Hematopoietic multipotent progenitor cell treated with erythropoietin and hydrocortisone succinate and interleukin-3 and kit ligand, for 15 days (in vitro differentiated cells): ENCODE results near the gene INPP5D.
A peak's percentile ranks its signal among the peaks of the same experiment; 100 is the strongest.
"Not testable (repeated sequence)": the region's sequence is repeated elsewhere in the genome, so short reads cannot be mapped to it uniquely, and the experiment has no call there.

Experiments used
- DNase-seq: peaks from one replicate; pipeline ENCODE4 v3.0.0-alpha.2; 2015; ENCODE audit warnings: low spot score

Gene INPP5D

GRCh38 chr2:233117811-233118647 is 57.9 kb downstream of the INPP5D start:
- DNase-seq = no peak

- DNase-seq = no peak
Observed at GRCh38 chr2:233118648-233119000, 58.5 kb downstream of the INPP5D start.

- no peak for DNase-seq
Observed at GRCh38 chr2:233119123-233119522, 59.0 kb downstream of the INPP5D start.

- DNase-seq = no peak
Observed at GRCh38 chr2:233119806-233120205, 59.7 kb downstream of the INPP5D start.

GRCh38 chr2:233120459-233120858 is 60.3 kb downstream of the INPP5D start:
- no peak for DNase-seq

- DNase-seq = no peak
Observed at GRCh38 chr2:233121856-233122255, 61.7 kb downstream of the INPP5D start.

- no peak for DNase-seq
Observed at GRCh38 chr2:233122541-233122940, 62.4 kb downstream of the INPP5D start.

- DNase-seq = not testable (repeated sequence)
Observed at GRCh38 chr2:233123576-233123975, 63.4 kb downstream of the INPP5D start.

GRCh38 chr2:233124421-233125080 is 64.4 kb downstream of the INPP5D start:
- no peak for DNase-seq

- no peak for DNase-seq
Observed at GRCh38 chr2:233125455-233126065, 65.4 kb downstream of the INPP5D start.

GRCh38 chr2:233129351-233129978 is 69.3 kb downstream of the INPP5D start:
- DNase-seq = peak; percentile 33

GRCh38 chr2:233130024-233130423 is 69.9 kb downstream of the INPP5D start:
- DNase-seq = no peak

- no peak for DNase-seq
Observed at GRCh38 chr2:233130481-233131020, 70.4 kb downstream of the INPP5D start.

- no peak for DNase-seq
Observed at GRCh38 chr2:233131936-233132720, 72.0 kb downstream of the INPP5D start.

- DNase-seq = no peak
Observed at GRCh38 chr2:233133239-233133638, 73.1 kb downstream of the INPP5D start.

- no peak for DNase-seq
Observed at GRCh38 chr2:233135421-233135820, 75.3 kb downstream of the INPP5D start.

- no peak for DNase-seq
Observed at GRCh38 chr2:233137040-233137439, 76.9 kb downstream of the INPP5D start.

- no peak for DNase-seq
Observed at GRCh38 chr2:233140077-233140585, 80.0 kb downstream of the INPP5D start.

- DNase-seq = no peak
Observed at GRCh38 chr2:233140978-233141377, 80.8 kb downstream of the INPP5D start.

- peak; percentile 19 for DNase-seq
Observed at GRCh38 chr2:233141901-233142300, 81.8 kb downstream of the INPP5D start.

GRCh38 chr2:233142355-233142897 is 82.3 kb downstream of the INPP5D start:
- DNase-seq = no peak
